ENCODE data around the gene EFCAB14. TPM values are rescaled to one million over a fixed set of nuclear protein-coding genes. Genes with fewer than 3 reads are reported as not detected.
A peak's percentile ranks its signal among the peaks of the same experiment; 100 is the strongest.

EFCAB14 gene
- total RNA-seq, 3 donors from 2014 or later = 115 to 137 (median 122) TPM

DNA sequence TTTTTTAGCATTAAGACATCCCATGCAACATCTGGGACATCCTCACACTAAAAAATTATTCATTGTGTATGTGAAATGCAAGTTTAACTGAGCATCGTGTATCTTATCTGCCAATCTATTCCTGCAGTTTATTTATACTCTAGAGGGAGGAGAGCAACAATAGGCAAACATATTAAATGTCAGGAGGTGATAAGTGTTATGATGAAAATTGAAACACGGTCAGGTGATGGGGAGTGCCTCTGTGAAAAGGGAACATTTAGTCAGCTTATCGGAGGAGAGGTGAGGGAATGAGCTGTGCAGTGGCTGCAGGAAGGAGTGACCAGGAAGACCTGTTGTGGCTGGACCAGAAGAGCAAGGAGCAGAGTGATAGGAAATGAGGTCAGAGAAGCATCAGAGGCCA is 775 bp upstream of the EFCAB14 start:
- no peaks in the 10 kb centered on the region for H3K9me3 ChIP-seq
- intact Hi-C loops (cut with DNase I, micrococcal nuclease) = loop anchor here in 1 of 2 donors (10.0 kb wide), 1 partner anchor 95 kb away; no protein-coding TSS in a partner anchor
- ATAC-seq = peak; percentile 75

DNA sequence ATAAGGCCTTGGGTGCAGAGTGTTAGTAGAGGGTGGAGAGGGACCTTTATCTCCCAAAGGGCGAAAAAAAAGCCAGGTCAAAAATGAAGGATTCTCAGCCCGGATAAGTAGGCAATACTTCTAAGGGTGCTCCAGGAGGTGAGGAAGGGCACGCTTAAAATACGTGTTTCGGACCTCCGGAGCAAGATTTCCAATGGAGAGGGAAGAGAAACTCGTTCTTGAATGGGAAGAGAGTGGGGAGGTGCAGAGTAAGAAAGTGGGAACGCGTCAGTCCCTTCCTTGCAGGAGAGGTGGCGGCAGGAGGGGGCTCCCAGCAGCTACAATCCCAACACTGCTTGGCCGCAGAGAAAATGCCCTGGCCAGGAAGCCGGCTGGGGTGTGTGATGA is 581 bp downstream of the EFCAB14 start:
- intact Hi-C loops (cut with DNase I, micrococcal nuclease) = no loop called here
- ATAC-seq (peak; percentile 17), DNase-seq (no peak)
- Histone ChIP-seq H3K4me3 (peak overlapping the region; percentile 91), H3K36me3 (ENCODE audit: low read depth) (no peaks in the 10 kb centered on the region), H3K4me1 (ENCODE audit: low read depth) (peaks cover 30% of the 10 kb centered on the region), H3K9me3 (no peaks in the 10 kb centered on the region)
- TF ChIP-seq, protein P1, sequence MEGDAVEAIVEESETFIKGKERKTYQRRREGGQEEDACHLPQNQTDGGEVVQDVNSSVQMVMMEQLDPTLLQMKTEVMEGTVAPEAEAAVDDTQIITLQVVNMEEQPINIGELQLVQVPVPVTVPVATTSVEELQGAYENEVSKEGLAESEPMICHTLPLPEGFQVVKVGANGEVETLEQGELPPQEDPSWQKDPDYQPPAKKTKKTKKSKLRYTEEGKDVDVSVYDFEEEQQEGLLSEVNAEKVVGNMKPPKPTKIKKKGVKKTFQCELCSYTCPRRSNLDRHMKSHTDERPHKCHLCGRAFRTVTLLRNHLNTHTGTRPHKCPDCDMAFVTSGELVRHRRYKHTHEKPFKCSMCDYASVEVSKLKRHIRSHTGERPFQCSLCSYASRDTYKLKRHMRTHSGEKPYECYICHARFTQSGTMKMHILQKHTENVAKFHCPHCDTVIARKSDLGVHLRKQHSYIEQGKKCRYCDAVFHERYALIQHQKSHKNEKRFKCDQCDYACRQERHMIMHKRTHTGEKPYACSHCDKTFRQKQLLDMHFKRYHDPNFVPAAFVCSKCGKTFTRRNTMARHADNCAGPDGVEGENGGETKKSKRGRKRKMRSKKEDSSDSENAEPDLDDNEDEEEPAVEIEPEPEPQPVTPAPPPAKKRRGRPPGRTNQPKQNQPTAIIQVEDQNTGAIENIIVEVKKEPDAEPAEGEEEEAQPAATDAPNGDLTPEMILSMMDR (IDR thresholded peaks at IDR 0.05) = no peak

More for the DNA sequence above, 775 bp upstream of the EFCAB14 start:
- Histone ChIP-seq H3K36me3 (ENCODE audit: low read depth) (no peaks in the 10 kb centered on the region), H3K4me3 (no peak overlapping the region), H3K4me1 (ENCODE audit: low read depth) (peaks cover 30% of the 10 kb centered on the region)
- DNase-seq = peak in 2 of 3 donors; percentile 61 to 68
- TF ChIP-seq, protein P1 (IDR thresholded peaks at IDR 0.05) = no peak

DNA sequence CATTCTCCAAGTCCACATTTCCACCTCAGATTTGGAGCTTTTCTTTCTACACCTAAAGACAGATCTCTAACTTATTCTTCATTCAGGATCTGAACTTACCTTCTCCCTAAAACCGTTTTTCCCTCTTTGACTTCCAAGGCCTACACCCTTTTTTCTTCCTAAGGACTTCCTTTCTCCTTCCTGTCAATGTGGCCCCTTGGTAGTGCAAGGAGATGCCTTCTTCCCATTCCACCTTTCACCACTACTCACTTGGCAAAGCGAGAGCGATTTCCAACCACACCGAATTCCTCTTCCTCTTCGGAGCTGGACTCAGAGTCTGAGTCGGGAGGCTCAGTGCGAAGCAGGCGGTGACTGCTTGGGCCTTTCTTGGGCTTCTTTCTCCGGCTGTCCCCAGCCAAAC is 1.3 kb downstream of the EFCAB14 start:
- DNase-seq (no peak), ATAC-seq (no peak)
- intact Hi-C loops (cut with DNase I, micrococcal nuclease) = no loop called here
- H3K4me3 ChIP-seq = no peak overlapping the region
- peaks cover 30% of the 10 kb centered on the region for H3K4me1 ChIP-seq (ENCODE audit: low read depth)
- TF ChIP-seq, protein P1 (IDR thresholded peaks at IDR 0.05) = no peak
- H3K36me3 ChIP-seq (ENCODE audit: low read depth) = no peaks in the 10 kb centered on the region
- no peaks in the 10 kb centered on the region for H3K9me3 ChIP-seq

DNA sequence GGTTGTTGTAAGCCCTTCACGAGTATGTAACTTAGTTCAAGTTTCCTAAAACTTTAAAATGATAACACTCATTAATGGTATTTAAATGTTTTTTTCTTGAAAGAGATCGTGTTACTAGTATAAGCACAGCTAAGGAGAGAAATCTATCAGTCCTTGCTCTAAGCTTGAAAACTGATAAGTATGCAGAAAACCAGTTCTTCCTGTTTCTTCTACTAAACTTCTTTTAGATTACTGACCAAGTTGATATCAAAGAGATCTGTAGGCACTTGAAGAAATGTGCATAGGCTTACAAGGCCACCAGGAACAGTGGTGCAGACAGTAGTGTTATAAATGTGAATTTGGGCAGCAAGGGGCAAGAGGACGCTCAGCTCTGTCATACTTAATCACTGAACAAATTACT is 3.9 kb downstream of the EFCAB14 start:
- Histone ChIP-seq H3K9me3 (no peaks in the 10 kb centered on the region), H3K36me3 (ENCODE audit: low read depth) (no peaks in the 10 kb centered on the region), H3K4me3 (no peak overlapping the region), H3K4me1 (ENCODE audit: low read depth) (peaks cover 29% of the 10 kb centered on the region)
- ATAC-seq (no peak), DNase-seq (no peak)
- intact Hi-C loops (cut with DNase I, micrococcal nuclease) = no loop called here
- TF ChIP-seq, protein P1 (IDR thresholded peaks at IDR 0.05) = no peak

DNA sequence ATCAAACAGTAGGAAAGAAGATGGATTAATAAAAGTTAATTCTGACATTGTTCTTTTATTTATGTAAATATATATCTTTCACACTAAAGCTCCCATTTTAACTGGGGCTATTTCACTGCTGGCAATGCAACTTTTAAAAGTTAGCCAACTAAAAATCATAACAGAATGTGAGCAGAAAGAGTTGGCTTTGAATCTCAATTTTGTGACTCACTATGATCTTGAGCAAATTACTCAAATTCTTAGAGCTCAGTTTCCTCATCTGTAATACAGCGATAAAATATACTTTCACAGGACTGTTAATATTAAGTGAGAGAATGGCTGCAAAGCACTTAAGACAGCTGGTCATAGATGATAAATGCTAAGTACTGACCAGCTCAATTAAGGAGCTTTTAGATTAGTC is 10.8 kb downstream of the EFCAB14 start:
- no peak for DNase-seq
- TF ChIP-seq, protein P1 (IDR thresholded peaks at IDR 0.05) = no peak
- Histone ChIP-seq H3K4me3 (no peak overlapping the region), H3K4me1 (ENCODE audit: low read depth) (peaks cover 24% of the 10 kb centered on the region), H3K36me3 (ENCODE audit: low read depth) (peaks cover 5% of the 10 kb centered on the region), H3K9me3 (no peaks in the 10 kb centered on the region)
- intact Hi-C loops (cut with DNase I, micrococcal nuclease) = no loop called here
- no peak for ATAC-seq

DNA sequence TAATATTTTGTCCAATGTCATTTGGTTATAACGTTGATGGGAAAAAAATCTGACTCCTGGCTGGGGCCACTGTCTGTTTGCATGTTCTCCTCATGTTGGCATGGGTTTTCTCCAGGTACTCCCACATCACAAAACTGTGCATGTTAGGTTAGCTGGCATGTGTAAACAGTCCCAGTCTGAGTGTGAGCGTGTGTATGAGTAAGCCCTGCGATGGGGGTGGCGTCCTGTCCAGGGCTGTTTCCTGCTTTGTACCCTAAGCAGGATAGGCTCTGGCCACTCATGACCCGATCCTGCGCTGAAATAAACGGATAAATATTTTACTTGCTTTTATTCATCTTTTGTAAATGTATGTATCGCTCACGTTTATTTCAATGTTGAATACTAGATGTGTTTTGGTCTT is 13.5 kb downstream of the EFCAB14 start:
- peaks cover 24% of the 10 kb centered on the region for H3K4me1 ChIP-seq (ENCODE audit: low read depth)
- TF ChIP-seq, protein P1 (IDR thresholded peaks at IDR 0.05) = no peak
- intact Hi-C loops (cut with DNase I, micrococcal nuclease) = no loop called here
- H3K36me3 ChIP-seq (ENCODE audit: low read depth) = peaks cover 5% of the 10 kb centered on the region
- peak in 1 of 3 donors; percentile 55 for DNase-seq
- no peaks in the 10 kb centered on the region for H3K9me3 ChIP-seq
- no peak overlapping the region for H3K4me3 ChIP-seq
- peak; percentile 89 for ATAC-seq
